NCI-H82 treated with DMSO at 0.1 percent for 48 hours (cell line): Measurements from ENCODE around the gene CEP63.
"Not testable (repeated sequence)": the region's sequence is repeated elsewhere in the genome, so short reads cannot be mapped to it uniquely, and the experiment has no call there.

Experiments
- DNase-seq: peaks from one replicate; lab custom pipeline; 2025; ENCODE audit not compliant: unreplicated experiment; lab: John Stamatoyannopoulos, UW

The CEP63 gene

DNA sequence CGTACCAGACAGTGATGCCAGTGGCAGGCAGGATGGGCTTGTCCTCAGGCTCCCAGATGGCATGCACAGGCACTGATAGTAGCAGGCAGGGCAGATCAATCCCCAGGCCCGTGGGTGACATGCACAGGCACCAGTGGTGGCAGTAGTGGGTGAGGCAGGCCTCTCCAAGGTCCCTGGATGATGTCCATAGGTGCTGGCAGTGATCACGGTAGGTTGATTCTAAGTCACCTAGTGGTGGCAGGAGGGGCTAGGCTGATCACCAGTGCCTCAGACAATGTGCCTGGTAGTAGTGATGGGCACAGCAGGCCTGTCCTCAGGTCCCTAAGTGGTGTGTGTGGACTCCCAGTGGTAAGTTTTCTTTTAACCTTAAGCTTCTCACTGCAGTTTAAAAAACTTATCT is 19.6 kb downstream of the CEP63 start:
- no peak for DNase-seq

- no peak for DNase-seq
Measured at GRCh38 chr3:134511500-134511899, 25.6 kb downstream of the CEP63 start.

DNA sequence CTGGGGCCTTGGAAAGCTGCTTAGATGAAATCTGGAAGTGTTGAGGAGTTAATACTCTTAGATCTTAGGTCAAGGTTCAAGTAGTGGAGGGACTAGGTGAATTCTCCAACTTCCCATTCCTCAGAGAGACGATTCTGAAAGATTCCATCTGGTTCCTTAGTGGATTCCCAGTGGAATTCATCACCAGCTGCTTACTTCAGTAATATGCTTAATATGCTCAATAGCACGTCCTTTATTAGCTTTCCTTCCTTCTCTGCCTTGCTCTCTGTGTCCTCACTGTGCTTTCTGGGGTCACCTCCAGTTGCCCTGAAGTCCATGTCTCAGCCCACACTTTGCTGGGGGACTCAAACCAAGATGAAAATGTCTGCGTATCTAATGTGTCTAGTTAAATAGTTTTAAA is 31.0 kb downstream of the CEP63 start:
- DNase-seq: peak; percentile 92

DNA sequence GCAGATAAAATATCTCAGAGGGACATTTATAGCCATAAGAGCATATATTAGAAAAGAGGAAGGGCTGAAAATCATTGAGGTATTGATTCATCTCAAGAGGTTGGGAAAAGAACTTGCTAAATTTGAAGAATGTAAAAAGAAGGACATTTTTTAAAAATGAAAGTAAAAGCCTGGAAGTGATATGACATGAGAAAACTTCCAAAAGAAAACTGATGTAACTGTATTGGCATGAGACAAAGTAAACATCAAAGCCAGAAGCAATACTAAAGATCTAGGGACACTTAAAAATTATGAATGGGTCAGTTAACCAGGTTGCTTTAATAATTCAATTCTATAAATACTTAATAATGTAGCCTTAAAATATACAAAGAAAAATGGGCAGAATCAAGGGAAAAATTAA is 31.9 kb downstream of the CEP63 start:
- no peak for DNase-seq

DNA sequence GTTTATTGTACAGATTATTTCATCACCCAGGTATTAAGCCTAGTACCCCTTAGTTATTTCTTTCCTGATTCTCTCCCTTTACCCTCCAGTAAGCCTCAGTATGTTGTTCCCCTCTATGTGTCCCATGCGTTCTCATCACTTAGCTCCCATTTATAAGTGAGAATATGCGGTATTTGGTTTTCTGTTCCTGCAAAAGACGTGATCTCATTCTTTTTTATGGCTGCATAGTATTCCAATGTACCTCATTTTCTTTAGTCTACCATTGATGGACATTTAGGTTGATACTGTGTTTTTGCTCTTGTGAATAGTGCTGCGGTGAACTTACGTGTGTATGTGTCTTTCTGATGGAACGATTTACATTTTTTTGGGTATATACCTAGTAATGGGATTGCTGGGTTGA is 36.7 kb downstream of the CEP63 start:
- DNase-seq: no peak

- no peak for DNase-seq
Measured at GRCh38 chr3:134525293-134525692, 39.4 kb downstream of the CEP63 start.

GRCh38 chr3:134526319-134526718 is 40.5 kb downstream of the CEP63 start:
- no peak for DNase-seq

DNA sequence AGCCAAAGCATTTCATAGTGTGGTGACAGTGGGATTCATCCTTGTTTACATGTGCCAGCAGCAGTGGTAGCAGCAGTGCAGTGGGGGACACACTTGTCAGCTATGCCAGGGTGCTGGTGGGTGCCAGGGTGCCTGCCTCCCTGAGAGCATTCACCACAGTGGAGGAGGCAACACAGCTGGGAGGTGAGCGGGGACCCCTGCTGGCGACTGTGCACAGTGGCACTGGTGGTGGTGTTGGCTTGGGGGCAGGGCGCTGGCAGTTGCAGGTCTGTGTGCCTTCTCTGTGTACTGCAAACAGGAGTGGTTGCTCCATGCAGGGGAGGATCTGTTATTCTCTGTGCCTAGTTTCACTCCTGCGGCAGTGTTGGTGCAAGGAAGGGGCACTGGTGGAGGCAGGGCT is 41.2 kb downstream of the CEP63 start:
- no peak for DNase-seq

DNA sequence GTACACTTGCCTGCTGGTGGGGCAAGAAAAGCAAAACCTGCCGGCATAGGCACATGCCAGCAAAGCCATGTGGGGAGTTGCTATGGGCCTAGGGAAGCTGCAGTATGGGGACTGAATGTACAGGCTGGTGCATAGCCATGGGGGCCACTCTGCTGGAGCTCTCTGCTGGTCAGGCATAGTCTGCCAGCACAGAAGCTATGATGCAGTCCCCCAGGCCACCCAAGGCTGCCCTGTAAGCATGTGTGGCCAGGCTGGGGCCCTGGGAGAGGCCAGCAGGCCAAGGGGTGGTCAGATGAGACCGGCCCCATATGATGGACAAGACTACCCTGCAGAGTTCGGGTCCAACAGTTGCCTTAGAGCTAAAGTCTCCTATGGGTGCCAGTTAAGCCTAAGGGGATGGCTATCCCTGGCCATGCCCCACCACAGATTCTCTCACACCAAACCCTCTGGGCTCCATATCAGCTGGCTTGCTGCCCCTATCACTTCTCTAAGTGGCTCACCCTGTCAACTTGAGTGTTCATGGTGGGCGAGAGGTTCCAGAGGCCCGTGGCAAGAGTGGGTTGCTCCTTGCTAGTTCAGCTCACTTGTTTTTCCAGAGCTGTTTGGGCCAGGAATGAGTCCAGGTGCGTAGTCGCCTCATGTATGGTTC is 41.8 kb downstream of the CEP63 start:
- no peak for DNase-seq

DNA sequence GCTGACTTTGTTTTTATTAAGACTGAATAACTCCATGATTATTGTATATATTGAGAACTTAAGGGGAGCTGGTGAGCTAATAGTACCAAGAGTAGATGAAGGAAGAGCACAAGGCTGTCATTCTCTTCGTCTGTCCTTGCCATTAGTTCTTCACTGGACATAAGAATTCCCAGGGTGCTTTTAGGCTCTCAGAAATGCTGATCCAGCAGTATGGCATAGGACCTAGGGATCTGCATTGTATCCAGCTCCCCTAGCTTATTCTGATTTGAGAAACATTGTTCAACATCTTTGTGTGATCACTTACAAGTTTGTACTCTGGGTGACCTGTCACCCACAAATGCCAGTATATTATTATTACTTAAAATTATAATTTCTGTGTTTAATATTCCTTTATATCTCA is 47.6 kb downstream of the CEP63 start:
- no peak for DNase-seq

- no peak for DNase-seq
Measured at GRCh38 chr3:134535186-134535970, 49.5 kb downstream of the CEP63 start.

- no peak for DNase-seq
Measured at GRCh38 chr3:134536781-134537180, 50.9 kb downstream of the CEP63 start.

DNA sequence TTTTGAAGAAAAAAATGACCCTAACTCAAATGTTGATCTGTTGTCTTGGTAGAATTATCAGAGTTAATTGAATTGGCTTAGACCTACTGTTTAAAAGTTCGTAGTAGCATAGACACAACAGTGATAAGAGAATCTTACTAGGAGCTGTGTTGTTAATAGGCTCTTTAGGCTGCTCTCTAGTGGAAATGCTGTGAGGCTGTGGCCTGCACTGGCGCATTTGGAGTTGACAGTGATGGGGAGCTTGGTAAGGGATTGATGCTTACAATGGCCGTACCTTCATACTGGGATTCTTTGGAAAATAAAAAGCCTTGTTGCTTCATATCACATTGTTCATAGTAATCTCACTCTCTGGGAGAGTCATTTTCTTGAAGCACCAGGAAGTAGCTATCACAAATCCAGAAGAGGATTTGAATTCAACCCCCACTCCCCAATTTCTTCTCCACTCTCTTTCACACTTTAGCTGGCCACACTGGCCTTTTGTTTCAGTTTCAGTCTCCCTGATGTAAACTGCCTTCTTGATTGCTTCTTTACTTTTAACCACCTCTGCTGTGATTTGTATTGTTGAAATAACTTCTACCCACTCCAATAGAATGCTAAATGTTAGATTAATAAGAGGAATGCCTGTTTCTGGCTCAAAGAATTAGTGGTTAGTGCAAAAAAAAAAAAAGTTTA is 56.6 kb downstream of the CEP63 start:
- no peak for DNase-seq

DNA sequence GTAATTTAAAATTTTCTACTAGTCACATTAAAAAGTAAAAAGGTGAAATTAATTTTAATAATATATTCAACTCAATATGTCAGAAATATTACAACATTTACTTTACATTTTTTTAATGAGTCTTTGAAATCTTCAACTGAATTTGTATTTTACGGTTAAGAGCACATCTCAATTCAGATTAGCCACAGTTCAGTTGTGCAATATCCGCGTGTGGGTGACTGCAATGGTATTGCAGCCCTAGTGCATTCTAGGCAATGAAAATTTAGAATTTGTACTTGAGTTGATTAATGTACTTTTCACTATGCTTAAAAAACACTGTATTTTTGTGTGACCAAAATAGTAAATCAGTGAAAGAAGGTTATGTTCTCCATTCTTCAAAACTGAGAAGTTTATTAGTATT is 57.3 kb downstream of the CEP63 start:
- DNase-seq: no peak

- DNase-seq: no peak
Measured at GRCh38 chr3:134544316-134544715, 58.5 kb downstream of the CEP63 start.

- DNase-seq: not testable (repeated sequence)
Measured at GRCh38 chr3:134544783-134545182, 58.9 kb downstream of the CEP63 start.

DNA sequence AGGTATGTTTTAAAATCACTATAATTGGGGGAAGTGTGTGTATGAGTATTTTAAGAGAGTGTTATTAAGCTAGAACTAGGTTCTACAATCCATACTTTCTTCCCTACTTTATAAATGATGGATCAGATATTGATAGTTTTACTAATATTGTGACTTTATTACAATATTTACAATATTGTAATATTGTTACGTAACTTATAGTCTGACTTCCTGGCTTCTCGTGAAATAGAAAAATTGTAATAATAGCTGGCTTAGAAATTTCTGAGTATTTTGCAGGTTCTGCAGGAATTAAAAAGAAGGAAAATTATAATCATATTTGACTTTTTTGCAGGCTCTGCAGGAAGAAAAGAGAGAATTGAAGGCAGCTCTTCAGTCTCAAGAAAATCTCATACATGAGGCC is 60.0 kb downstream of the CEP63 start:
- no peak for DNase-seq

- no peak for DNase-seq
Measured at GRCh38 chr3:134552784-134553183, 66.9 kb downstream of the CEP63 start.

DNA sequence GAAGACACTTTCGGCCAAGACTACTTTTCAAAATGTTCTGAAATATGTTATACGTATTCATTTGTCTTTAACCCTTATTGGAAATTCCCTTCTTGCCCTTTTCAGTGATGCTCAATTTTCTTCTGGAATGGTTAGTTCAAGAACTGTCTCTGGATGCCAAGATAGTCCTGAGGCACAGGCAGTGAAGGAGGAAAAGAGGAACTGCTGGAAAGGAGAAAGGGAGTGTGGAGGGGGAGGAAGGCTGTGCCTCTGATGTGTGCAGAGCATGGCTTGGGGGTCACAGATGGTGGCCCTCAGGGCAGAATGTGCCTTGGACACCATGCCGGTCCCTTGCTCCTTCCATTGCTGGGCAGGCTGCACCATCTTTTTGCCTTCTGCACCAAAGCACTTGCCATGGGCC is 73.7 kb downstream of the CEP63 start:
- no peak for DNase-seq

DNA sequence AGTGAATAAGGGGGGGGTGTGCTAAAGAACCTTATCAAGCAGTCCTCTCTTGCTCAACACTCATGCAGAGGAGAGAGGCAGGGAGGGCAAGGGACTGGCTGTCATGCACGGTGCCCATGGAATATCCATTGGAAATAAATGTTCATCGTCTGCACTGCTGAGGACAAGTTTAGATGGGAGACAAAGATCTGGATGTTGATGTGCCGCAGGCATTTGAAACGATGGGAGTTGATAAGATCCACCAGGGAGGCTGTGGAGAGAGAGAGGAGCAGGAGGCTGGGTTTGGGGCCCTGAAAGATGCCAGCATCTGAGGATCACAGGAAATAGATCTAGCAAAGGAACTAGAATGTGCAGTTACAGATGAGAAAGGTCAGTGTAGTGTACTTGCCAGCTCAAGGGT is 76.2 kb downstream of the CEP63 start:
- no peak for DNase-seq

- peak; percentile 53 for DNase-seq
Measured at GRCh38 chr3:134563601-134564000, 77.7 kb downstream of the CEP63 start.

DNA sequence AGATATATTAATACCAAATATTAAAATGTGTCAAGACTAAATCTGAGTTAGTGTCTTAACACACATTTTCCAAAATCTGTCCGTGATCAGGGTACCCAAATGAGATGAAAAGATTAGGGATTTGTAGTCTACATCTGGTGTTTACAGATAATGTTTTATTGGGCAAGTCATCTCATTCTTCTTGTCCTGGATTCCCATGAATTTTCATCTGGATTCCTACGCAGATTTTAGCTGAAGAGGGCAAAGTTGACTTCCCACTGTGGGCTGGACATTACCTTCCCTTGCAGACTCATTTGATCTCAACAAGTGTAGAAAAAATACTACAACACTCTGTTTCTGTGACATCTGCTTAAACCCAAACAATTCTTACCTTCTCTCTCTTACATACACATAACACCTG is 79.1 kb downstream of the CEP63 start:
- DNase-seq: peak; percentile 47
